Loucy (cell line): Measurements from ENCODE around the gene CTH.
"Not testable (repeated sequence)": the region's sequence is repeated elsewhere in the genome, so short reads cannot be mapped to it uniquely, and the experiment has no call there.

Experiments
- H2AFZ ChIP-seq: fragments of 200-600 bp; sonication (generic); 2 replicates; pipeline ENCODE4 v1.6.0; 2016; ENCODE audit warnings: antibody characterized with exemption, mild to moderate bottlenecking, low read length, moderate library complexity
- H3F3A ChIP-seq: fragments of 200-600 bp; 2 replicates; pipeline ENCODE4 v1.6.0; 2016; ENCODE audit warnings: antibody characterized with exemption, low read depth, mild to moderate bottlenecking
- H3K27me3 ChIP-seq: fragments of 200-600 bp; sonication (generic); 2 replicates; pipeline ENCODE4 v1.6.1; 2014; ENCODE audit warnings: low read length, mild to moderate bottlenecking; ENCODE audit not compliant: insufficient read depth, poor library complexity, severe bottlenecking
- H3K36me3 ChIP-seq: fragments of 200-600 bp; sonication (generic); 2 replicates; pipeline ENCODE4 v1.6.1; 2016; ENCODE audit warnings: low read length; ENCODE audit not compliant: insufficient read depth
- H3K4me1 ChIP-seq: fragments of 200-600 bp; sonication (generic); 2 replicates; pipeline ENCODE4 v1.5.1; 2014; ENCODE audit warnings: low read length, mild to moderate bottlenecking; ENCODE audit not compliant: insufficient read depth, poor library complexity, severe bottlenecking
- H3K4me2 ChIP-seq: fragments of 200-600 bp; sonication (generic); 2 replicates; pipeline ENCODE4 v1.6.0; 2014; ENCODE audit warnings: antibody characterized with exemption, low read length, low read depth, mild to moderate bottlenecking; ENCODE audit not compliant: poor library complexity, severe bottlenecking
- H3K4me3 ChIP-seq: fragments of 200-600 bp; sonication (generic); 2 replicates; pipeline ENCODE4 v1.5.1; 2014; ENCODE audit warnings: low read length, mild to moderate bottlenecking, mixed read lengths; ENCODE audit not compliant: poor library complexity, severe bottlenecking
- H3K79me2 ChIP-seq: fragments of 200-600 bp; sonication (generic); 2 replicates; pipeline ENCODE4 v1.6.1; 2014; ENCODE audit warnings: low read length; ENCODE audit not compliant: insufficient read depth
- H3K9ac ChIP-seq: fragments of 200-600 bp; sonication (generic); 2 replicates; pipeline ENCODE4 v1.6.0; 2014; ENCODE audit warnings: mild to moderate bottlenecking, low read depth, low read length, moderate library complexity; ENCODE audit not compliant: poor library complexity, severe bottlenecking
- H3K9me2 ChIP-seq: fragments of 200-600 bp; sonication (generic); replicated peaks from 2 replicates; pipeline ENCODE4 v1.6.1; 2016; ENCODE audit warnings: low read depth, low read length, mixed read lengths
- H3K9me3 ChIP-seq: fragments of 200-600 bp; sonication (generic); 2 replicates; pipeline ENCODE4 v1.6.1; 2014; ENCODE audit warnings: mild to moderate bottlenecking, antibody characterized with exemption, low read length, low read depth; ENCODE audit not compliant: insufficient read depth
- H4K20me1 ChIP-seq: fragments of 200-600 bp; sonication (generic); 2 replicates; pipeline ENCODE4 v1.6.0; 2014; ENCODE audit warnings: antibody characterized with exemption, low read length, mild to moderate bottlenecking; ENCODE audit not compliant: insufficient read depth, poor library complexity, severe bottlenecking
- CTCF ChIP-seq: fragments of 200-600 bp; sonication (generic); conservative IDR thresholded peaks from 2 replicates; pipeline ENCODE4 v1.5.1; 2014; ENCODE audit warnings: mild to moderate bottlenecking, antibody characterized with exemption, low read length
- EZH2phosphoT487 ChIP-seq: fragments of 200-600 bp; IDR thresholded peaks from 2 replicates; pipeline ENCODE4 v1.6.1; 2018; ENCODE audit warnings: antibody characterized with exemption, mild to moderate bottlenecking, moderate library complexity, borderline replicate concordance

The CTH gene

GRCh38 chr1:70468180-70468579 is 57.1 kb downstream of the CTH start:
- H4K20me1 ChIP-seq: no peaks in the 10 kb centered on the region
- no peaks in the 10 kb centered on the region for H3K36me3 ChIP-seq
- H3F3A ChIP-seq: no peaks in the 10 kb centered on the region
- H3K79me2 ChIP-seq: no peaks in the 10 kb centered on the region
- H3K27me3 ChIP-seq: no peaks in the 10 kb centered on the region
- no peak overlapping the region for H3K4me2 ChIP-seq
- H3K9me3 ChIP-seq: no peaks in the 10 kb centered on the region
- no peak overlapping the region for H3K4me3 ChIP-seq
- no peaks in the 10 kb centered on the region for H3K4me1 ChIP-seq
- H3K9ac ChIP-seq: no peak overlapping the region
- no peak for TF ChIP-seq CTCF
- no peak for TF ChIP-seq EZH2phosphoT487
- no peak overlapping the region for H2AFZ ChIP-seq
- H3K9me2 ChIP-seq: no peaks in the 10 kb centered on the region

GRCh38 chr1:70469184-70469583 is 58.1 kb downstream of the CTH start:
- not testable (repeated sequence) for H3K4me3 ChIP-seq, H3K9me2 ChIP-seq, H4K20me1 ChIP-seq, H3K36me3 ChIP-seq, H3K79me2 ChIP-seq, H3K4me2 ChIP-seq, H3F3A ChIP-seq, H3K9me3 ChIP-seq, H2AFZ ChIP-seq, H3K9ac ChIP-seq, H3K4me1 ChIP-seq, H3K27me3 ChIP-seq

- Histone ChIP-seq H3K36me3 (no peaks in the 10 kb centered on the region), H3K4me3 (no peak overlapping the region)
- TF ChIP-seq EZH2phosphoT487 (no peak), CTCF (no peak)
These were observed 64.0 kb downstream of the CTH start for GRCh38 chr1:70475023-70475422.

GRCh38 chr1:70477090-70477489 is 66.0 kb downstream of the CTH start:
- Histone ChIP-seq H3K4me1 (no peaks in the 10 kb centered on the region), H3K9me3 (no peaks in the 10 kb centered on the region), H4K20me1 (no peaks in the 10 kb centered on the region), H3K9me2 (no peaks in the 10 kb centered on the region), H3K36me3 (no peaks in the 10 kb centered on the region), H3K27me3 (no peaks in the 10 kb centered on the region), H2AFZ (no peak overlapping the region), H3K4me3 (no peak overlapping the region), H3F3A (no peaks in the 10 kb centered on the region), H3K79me2 (no peaks in the 10 kb centered on the region), H3K4me2 (no peak overlapping the region), H3K9ac (no peak overlapping the region)
- TF ChIP-seq CTCF (no peak), EZH2phosphoT487 (no peak)

More at GRCh38 chr1:70475023-70475422, 64.0 kb downstream of the CTH start:
- no peaks in the 10 kb centered on the region for H3K9me2 ChIP-seq
- H3F3A ChIP-seq: no peaks in the 10 kb centered on the region
- H2AFZ ChIP-seq: no peak overlapping the region
- H3K4me1 ChIP-seq: no peaks in the 10 kb centered on the region
- H3K4me2 ChIP-seq: no peak overlapping the region
- H3K9me3 ChIP-seq: no peaks in the 10 kb centered on the region
- H3K79me2 ChIP-seq: no peaks in the 10 kb centered on the region
- no peaks in the 10 kb centered on the region for H4K20me1 ChIP-seq
- H3K27me3 ChIP-seq: no peaks in the 10 kb centered on the region
- no peak overlapping the region for H3K9ac ChIP-seq

- not testable (repeated sequence) for H2AFZ ChIP-seq, H3K9me2 ChIP-seq, H3K4me1 ChIP-seq, H3K9ac ChIP-seq, H3F3A ChIP-seq, H3K36me3 ChIP-seq, H3K4me2 ChIP-seq, H3K79me2 ChIP-seq, H4K20me1 ChIP-seq, H3K9me3 ChIP-seq, H3K4me3 ChIP-seq, H3K27me3 ChIP-seq
These were observed 66.8 kb downstream of the CTH start for GRCh38 chr1:70477905-70478304.
